Measurements from ENCODE around the gene GPR150.
A peak's percentile ranks its signal among the peaks of the same experiment; 100 is the strongest.
"Not testable (repeated sequence)": the region's sequence is repeated elsewhere in the genome, so short reads cannot be mapped to it uniquely, and the experiment has no call there.

GPR150 gene

GRCh38 chr5:95638632-95639031 is 18.7 kb downstream of the GPR150 start:
- TF ChIP-seq CTCF (IDR thresholded peaks at IDR 0.05): no peak
- Histone ChIP-seq H3K9me3 (no peaks in the 10 kb centered on the region), H3K4me1 (ENCODE audit: control insufficient read depth in 1 of 2, insufficient read depth in 1 of 2, low read depth in 1 of 2, low read length in 1 of 2) (no peaks in the 10 kb centered on the region), H3K4me3 (ENCODE audit: low read depth in 1 of 2, low read length in 1 of 2) (no peak overlapping the region), H3K27ac (no peak overlapping the region), H3K27me3 (no peaks in the 10 kb centered on the region), H3K36me3 (no peaks in the 10 kb centered on the region)

- no peaks in the 10 kb centered on the region for H3K36me3 ChIP-seq
- peaks cover 0 to 7% of the 10 kb centered on the region in 2 experiments for H3K4me1 ChIP-seq (ENCODE audit: control insufficient read depth in 1 of 2, insufficient read depth in 1 of 2, low read depth in 1 of 2, low read length in 1 of 2)
- H3K4me3 ChIP-seq (ENCODE audit: low read depth in 1 of 2, low read length in 1 of 2): no peak overlapping the region
- H3K9me3 ChIP-seq: no peaks in the 10 kb centered on the region
- no peak overlapping the region for H3K27ac ChIP-seq
- TF ChIP-seq CTCF (IDR thresholded peaks at IDR 0.05): no peak
- no peaks in the 10 kb centered on the region for H3K27me3 ChIP-seq
These were observed 21.9 kb downstream of the GPR150 start for GRCh38 chr5:95641741-95642220.

GRCh38 chr5:95643152-95643551 is 23.3 kb downstream of the GPR150 start:
- Histone ChIP-seq H3K27me3 (no peaks in the 10 kb centered on the region), H3K4me1 (ENCODE audit: control insufficient read depth in 1 of 2, insufficient read depth in 1 of 2, low read depth in 1 of 2, low read length in 1 of 2) (peaks cover 5 to 16% of the 10 kb centered on the region in 2 experiments), H3K9me3 (no peaks in the 10 kb centered on the region), H3K27ac (no peak overlapping the region), H3K4me3 (ENCODE audit: low read depth in 1 of 2, low read length in 1 of 2) (no peak overlapping the region), H3K36me3 (no peaks in the 10 kb centered on the region)
- no peak for TF ChIP-seq CTCF (IDR thresholded peaks at IDR 0.05)

GRCh38 chr5:95644351-95645042 is 24.6 kb downstream of the GPR150 start:
- no peaks in the 10 kb centered on the region for H3K36me3 ChIP-seq
- no peak overlapping the region for H3K27ac ChIP-seq
- H3K4me1 ChIP-seq (ENCODE audit: control insufficient read depth in 1 of 2, insufficient read depth in 1 of 2, low read depth in 1 of 2, low read length in 1 of 2): peaks cover 5 to 16% of the 10 kb centered on the region in 2 experiments
- no peak for TF ChIP-seq CTCF (IDR thresholded peaks at IDR 0.05)
- no peaks in the 10 kb centered on the region for H3K27me3 ChIP-seq
- H3K4me3 ChIP-seq (ENCODE audit: low read depth in 1 of 2, low read length in 1 of 2): no peak overlapping the region
- H3K9me3 ChIP-seq: no peaks in the 10 kb centered on the region

GRCh38 chr5:95646226-95646568 is 26.3 kb downstream of the GPR150 start:
- H3K36me3 ChIP-seq, H3K9me3 ChIP-seq, H3K27me3 ChIP-seq: not testable (repeated sequence)
- H3K4me1 ChIP-seq (ENCODE audit: control insufficient read depth in 1 of 2, insufficient read depth in 1 of 2, low read depth in 1 of 2, low read length in 1 of 2): peaks cover 5 to 16% of the 10 kb centered on the region in 2 experiments
- peak overlapping the region; percentile 70 for H3K4me3 ChIP-seq (ENCODE audit: low read depth in 1 of 2, low read length in 1 of 2)
- peak overlapping the region; percentile 57 for H3K27ac ChIP-seq

- H3K4me3 ChIP-seq (ENCODE audit: low read depth in 1 of 2, low read length in 1 of 2): peak within 1 kb of the TSS; percentile 70
- no peaks in the 10 kb centered on the region for H3K36me3 ChIP-seq
- H3K4me1 ChIP-seq (ENCODE audit: control insufficient read depth in 1 of 2, insufficient read depth in 1 of 2, low read depth in 1 of 2, low read length in 1 of 2): peaks cover 5 to 16% of the 10 kb centered on the region in 2 experiments
- TF ChIP-seq CTCF (IDR thresholded peaks at IDR 0.05): no peak
- H3K27ac ChIP-seq: peak within 1 kb of the TSS; percentile 57
- H3K9me3 ChIP-seq: no peaks in the 10 kb centered on the region
- no peaks in the 10 kb centered on the region for H3K27me3 ChIP-seq
These were observed 26.9 kb downstream of the GPR150 start, which contains the start of gene RFESD for GRCh38 chr5:95646569-95647431. TSS of gene RFESD (plus strand) at chr5:95646777. CDS start at chr5:95652272, 5,495 bp downstream.
